Tongue (tissue), 2 donors: ENCODE measurements around the gene FAM180A. TPM values are rescaled to one million over a fixed set of nuclear protein-coding genes. Genes with fewer than 3 reads are reported as not detected.
"Not testable (repeated sequence)": the region's sequence is repeated elsewhere in the genome, so short reads cannot be mapped to it uniquely, and the experiment has no call there.

ENCODE experiments used
- DNase-seq: peaks from one replicate; pipeline ENCODE4 v3.0.0-alpha.2; 2015
- total RNA-seq: library from RNA; depleted of rRNA; stranded (reverse); fragments of >200 nt; gene quantifications from one replicate; pipeline ENCODE4 v1.2.3, GENCODE V29; 2014

The FAM180A gene
- total RNA-seq, 1 donor from 2014 or later, result 1.4 TPM

DNA sequence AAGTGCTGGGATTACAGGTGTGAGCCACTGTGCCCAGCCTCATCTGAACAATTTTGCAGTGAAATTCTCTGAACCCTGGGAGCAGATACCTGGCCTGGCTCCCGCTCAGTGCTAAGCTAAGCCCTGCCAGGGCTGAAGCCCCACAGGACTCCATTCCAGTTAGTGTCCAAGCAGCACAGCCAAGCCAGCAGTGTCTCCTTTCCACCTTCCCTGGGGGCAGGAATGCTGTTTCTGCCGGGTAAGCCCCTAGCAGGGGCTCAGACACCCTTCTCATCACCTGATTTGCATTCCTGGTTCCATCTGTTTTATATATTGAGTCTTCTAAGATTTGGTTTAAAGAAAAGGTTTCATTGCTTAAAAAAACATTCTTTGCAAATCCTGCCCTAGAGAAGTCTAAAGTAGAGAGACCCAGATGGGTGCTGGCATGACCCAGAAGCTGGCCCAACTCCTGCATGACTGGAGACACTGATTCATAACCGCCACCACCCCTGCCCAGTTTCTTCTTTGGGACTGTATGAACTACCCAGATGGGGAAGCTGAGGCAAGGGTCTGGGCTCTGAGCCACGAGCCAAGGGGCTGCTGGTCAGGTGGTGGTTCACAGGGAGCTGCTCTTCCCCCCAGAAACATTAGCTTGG, 34.7 kb downstream of the FAM180A start:
- no peak for DNase-seq

GRCh38 chr7:135712796-135713195, 35.8 kb downstream of the FAM180A start:
- DNase-seq, result no peak

- no peak for DNase-seq
Observed at GRCh38 chr7:135712182-135712782, 36.3 kb downstream of the FAM180A start.

DNA sequence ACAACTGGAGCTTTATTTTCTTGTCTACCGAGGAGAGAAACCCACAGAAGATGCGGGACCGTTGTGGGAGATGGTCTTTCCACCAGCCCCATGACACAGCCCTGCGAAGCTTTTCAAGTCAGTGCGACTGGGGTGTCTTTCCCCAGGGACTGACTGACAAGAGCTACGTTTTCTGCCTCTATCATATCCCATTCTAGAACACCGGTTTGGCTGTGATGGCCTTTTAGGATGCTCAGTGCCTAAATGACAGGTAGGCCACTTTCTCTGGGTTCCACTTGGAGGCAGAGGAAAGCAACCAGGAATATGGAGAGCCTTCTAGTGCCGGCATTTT, 37.5 kb downstream of the FAM180A start:
- DNase-seq, result no peak

GRCh38 chr7:135710417-135711138, 38.0 kb downstream of the FAM180A start:
- DNase-seq, result no peak

DNA sequence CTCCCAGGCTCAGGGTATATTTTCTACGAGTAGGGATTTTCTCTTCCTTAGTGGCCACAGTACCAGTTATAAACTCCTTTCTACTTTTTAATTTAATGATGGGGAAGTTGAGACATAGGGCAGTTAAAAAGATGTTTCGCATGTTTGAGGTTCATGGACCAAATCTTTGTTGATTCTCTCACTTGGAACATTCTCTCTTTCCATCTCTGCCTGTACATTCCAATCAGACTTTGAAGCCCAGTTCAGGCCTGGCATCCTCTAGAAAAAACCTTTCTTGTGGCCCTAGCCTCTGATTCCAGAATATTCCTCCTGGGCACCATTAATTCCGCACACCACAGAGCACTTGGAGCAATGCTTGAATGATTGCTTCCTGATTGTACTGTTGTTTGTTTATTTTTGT, 39.1 kb downstream of the FAM180A start:
- DNase-seq, result no peak

DNA sequence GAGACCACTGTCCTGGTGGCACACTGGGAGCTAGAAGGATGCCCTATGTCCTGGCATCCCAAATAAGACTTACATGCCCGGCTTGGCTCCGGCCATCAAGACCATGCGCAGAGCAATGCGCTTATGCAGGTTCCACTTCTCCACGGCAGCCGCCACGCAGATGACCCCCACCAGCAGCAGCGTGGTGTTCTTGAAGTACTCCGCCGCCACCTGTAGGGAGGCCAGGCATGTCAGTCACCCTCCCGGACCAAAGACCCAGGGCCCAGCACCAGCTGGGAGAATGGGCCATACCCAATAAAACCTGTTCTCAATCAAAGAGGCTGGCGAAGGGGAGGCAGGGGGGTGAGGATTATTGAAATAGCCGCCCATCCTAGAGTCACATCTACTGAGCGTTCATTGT, 40.6 kb downstream of the FAM180A start:
- DNase-seq, result no peak

DNA sequence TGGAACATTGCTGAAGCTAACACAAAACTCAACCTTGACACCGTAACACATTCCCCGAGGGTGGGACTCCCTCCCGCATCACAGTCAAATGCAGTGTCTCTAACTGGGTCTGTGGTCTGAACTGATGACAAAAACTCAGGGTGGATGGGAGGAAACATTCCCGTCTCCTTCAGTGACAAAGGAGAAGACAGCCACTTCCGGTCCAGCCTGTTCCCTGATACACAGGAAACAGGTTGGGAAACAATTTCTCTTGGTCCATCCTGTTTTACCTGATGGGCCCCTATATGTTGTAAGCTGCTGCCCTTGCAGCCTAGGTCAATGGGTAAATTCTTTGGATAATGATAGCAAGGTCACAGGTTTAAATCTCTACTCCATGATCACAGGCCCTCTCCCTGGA, 41.0 kb downstream of the FAM180A start:
- no peak for DNase-seq

DNA sequence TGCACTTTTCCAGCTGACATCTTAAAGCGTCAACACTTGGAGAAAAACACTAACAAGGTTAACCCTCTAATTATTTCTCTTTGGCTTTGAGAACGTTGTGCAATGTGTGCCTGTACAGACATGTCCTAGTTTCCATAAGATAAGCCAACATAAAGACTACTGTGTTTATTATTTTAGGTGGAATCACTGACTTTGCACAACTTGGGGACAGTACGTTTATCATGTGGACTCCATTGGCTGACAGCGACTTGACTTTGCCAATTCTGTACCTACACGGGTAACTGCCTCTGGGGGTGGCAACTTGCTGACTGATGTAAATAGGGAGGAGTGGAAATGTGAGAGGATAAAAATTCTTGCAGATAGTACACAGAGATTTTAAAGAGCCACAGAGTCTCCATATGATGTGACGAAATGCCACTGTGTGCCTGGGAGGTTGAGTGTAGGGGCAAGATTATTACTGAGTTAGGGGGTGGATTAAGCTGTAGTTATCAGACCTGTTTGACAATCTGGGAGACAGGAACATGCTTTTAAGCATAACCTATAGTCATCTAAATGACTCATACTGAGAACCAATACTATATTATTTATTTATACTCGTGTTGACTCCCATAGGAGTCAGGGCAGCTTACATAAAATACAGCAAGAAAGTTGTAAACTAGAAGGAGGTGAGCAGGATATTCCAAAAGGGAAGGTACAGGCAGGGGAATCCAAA, 41.6 kb downstream of the FAM180A start:
- no peak for DNase-seq

GRCh38 chr7:135706038-135706742, 42.4 kb downstream of the FAM180A start:
- DNase-seq, result no peak

DNA sequence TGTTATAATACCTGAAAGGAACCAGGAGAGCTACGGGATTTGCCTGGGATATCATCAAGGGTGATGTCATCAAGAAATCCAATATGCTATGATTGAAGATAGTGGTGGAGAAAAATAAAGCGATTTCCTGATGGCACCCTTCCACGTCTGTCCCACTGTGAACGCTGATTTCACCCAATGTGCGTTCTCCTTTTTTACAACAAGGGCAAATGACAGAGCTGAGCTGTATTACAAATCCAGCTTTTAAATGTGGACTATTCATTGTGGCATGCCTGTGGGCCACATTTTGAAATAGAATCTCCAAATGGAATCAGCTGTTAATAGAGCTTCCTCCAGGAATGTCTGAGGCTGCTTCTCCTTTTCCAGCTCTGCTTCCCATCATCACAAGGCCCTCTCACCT, 43.9 kb downstream of the FAM180A start:
- DNase-seq, result no peak

DNA sequence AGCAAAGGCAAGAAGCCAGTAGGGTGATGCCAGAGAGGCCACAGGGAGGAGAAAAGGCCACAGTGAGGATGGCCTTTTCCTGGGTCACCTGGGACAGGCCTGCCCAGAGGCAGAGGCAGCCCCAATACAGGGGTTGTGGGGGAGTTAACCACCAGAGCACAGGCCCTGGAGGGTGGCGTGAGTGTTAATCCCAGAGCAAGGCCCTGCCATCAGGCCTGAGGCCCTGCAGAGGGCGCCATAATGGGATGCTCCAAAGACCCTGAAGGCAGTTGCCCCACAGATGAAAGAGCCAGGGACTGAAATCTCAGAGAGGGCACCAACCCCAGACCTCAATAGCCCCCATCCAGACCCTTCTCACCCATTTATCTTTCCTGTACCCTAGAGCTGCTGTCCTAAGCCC, 44.5 kb downstream of the FAM180A start:
- no peak for DNase-seq

DNA sequence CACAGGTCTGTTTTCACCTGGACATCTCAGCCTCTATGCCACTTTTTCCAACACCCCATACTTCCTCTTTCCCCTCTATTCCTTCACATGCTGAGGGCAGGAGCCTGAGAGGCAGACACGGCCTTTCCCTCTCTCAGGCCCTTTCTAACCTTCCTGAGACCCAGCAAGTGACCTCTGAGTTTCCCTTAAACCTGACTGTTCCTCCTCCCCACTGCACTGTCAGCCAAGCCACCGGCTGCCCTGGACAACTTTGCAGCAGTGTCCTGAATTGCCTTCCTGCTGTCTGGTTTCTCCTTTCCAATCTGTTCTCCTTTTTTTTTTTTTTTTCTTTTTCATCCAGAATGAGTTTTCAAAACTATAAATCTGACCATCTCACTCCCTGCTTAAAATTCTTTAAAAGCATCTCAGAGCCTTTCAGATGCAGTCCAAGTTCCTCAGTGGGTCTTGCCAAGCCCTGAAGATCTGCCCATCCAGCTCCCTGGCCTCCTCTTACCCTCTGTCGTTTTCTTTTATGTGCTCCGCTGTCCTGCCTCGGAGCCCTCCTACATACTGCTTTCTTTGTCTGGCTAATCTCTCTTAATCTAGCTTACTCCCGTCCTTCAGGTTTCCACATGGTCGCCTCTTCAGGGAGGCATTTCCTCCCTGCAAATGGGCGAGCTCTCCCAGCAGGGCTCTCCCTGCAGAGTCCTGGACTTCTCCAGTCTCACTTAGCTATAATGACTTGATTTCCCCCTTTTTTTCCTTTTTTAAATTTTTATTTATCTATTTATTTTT, 51.1 kb downstream of the FAM180A start:
- no peak for DNase-seq

DNA sequence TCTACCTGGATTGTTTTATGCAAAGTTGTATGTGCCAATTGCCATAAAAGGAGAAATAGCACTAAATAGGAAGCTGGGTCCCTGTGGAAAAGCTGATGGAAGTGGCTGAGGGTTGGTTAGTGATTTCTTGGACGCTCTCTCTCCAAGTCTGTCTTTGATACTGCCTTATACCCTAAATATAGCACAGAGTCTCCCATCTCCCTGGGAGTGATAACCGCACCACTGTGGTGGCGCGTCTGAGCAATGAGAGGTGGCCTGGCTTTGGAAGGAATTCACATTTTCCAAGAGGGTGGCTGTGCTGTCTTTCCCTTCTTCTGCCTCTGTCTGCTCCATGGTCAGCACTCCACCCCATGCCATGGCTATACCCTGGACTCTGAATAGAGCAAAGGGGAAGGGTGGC, 55.1 kb downstream of the FAM180A start:
- no peak for DNase-seq

DNA sequence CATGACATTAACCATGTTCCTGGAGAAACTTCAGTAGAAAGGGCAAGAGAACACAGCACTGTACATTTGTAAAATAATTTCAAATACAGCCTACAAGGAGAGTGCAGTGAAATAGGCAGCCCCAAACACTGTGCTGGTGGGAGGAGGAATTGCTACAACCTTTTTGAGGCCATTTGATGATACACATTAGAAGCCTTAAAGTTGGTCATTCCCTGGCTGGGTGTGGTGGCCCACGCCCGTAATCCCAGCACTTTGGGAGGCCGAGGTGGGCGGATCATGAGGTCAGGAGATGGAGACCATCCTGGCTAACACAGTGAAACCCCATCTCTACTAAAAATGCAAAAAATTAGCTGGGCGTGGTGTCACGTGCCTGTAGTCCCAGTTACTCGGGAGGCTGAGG, 56.0 kb downstream of the FAM180A start:
- not testable (repeated sequence) for DNase-seq

GRCh38 chr7:135692055-135692454, 56.6 kb downstream of the FAM180A start:
- DNase-seq, result no peak

DNA sequence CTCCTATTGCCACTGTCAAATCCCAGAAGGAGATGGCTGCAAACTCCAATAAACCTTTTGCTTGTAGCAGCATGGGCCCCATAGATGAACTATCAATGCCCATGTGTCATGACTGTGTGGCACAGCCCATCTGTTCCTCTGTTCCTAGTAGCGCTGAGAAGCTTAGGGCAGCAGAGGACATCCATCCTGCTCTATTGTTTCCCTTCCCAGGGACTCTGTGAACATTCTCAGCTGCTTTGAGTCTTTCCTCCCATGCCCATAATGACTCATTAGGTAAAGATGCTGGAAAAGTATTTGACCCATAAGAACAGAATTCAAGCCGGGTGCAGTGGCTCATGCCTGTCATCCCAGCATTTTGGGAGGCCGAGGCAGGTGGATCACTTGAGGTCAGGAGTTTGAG, 58.0 kb downstream of the FAM180A start:
- no peak for DNase-seq

GRCh38 chr7:135687466-135687865, 61.1 kb downstream of the FAM180A start:
- DNase-seq, result no peak

GRCh38 chr7:135685306-135686084, 63.1 kb downstream of the FAM180A start:
- DNase-seq, result no peak

DNA sequence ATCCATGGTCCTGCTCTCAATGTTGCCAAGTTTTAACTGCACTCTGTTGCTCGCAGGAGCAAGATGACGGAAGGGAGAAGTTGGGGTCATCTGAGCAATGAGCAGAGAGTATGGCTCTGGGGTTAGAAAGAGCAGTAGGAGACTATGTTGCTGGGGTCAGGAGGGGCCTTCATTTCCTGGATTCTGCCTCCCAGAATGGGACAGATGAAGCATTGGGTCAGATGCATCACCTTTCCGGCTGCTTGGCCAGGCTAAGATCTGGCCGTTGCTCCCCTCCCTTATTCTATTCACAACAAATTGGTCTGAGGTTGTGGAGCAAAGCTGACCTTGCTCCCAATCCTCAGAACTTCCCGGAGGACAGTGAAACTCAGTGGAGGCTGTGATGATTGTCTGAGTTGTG, 63.9 kb downstream of the FAM180A start:
- no peak for DNase-seq

DNA sequence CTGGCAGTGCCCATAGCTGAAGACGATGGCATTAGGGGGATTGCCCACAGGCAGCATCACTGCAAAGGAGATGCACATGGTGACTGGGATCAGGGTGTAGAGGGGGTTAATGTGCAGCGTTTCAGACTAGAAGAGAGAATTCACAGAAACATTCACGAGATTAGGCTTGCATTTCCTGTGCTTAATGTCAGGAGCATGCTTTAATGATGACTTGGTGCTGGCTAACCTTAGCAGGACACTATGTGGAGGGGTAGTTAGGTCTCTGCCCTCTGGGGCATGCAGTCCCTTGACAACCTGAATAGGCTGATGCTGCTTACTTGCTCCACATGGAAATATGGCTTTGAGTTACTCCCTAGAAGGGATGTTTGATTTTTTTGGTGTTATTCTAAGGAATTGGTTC, 64.5 kb downstream of the FAM180A start:
- DNase-seq, result no peak
